ENCODE measurements around the gene ESAM. TPM values are rescaled to one million over a fixed set of nuclear protein-coding genes. Genes with fewer than 3 reads are reported as not detected.

The ESAM gene
- total and polyA plus RNA-seq, 4 donors: 4.0 to 15.6 (median 9.9) TPM

- H3K27ac ChIP-seq (ENCODE audit: low read depth in 1 of 2, low read length in 2 of 2): peak overlapping the region in 1 of 2 donors; percentile 24
- peak overlapping the region in 2 of 3 donors; percentile 3 to 57 for H3K4me3 ChIP-seq (ENCODE audit: low read depth in 1 of 3, low read length in 3 of 3)
- H3K9me3 ChIP-seq (ENCODE audit: control insufficient read depth in 4 of 4, low read length in 3 of 4): no peaks in the 10 kb centered on the region
- H3K9ac ChIP-seq (ENCODE audit: low read depth in 1 of 2, low read length in 2 of 2): no peak overlapping the region
- 4% methylated on average over 37 of the region's 37 CpGs for WGBS
- TF ChIP-seq EGR1 (IDR thresholded peaks at IDR 0.05; ENCODE audit: low read depth in 2 of 2) (no peak), CTCF (IDR thresholded peaks at IDR 0.05; ENCODE audit: low read depth, low read length, missing input control) (peak; percentile 30), MAX (IDR thresholded peaks at IDR 0.05) (no peak), RAD21 (IDR thresholded peaks at IDR 0.05) (peak in 1 of 2 donors; percentile 22), HNF4G (IDR thresholded peaks at IDR 0.05) (no peak), GABPA (IDR thresholded peaks at IDR 0.05 in 1 of 2, conservative IDR thresholded peaks at IDR 0.05 in 1 of 2) (no peak)
- H3K27me3 ChIP-seq (ENCODE audit: control insufficient read depth in 4 of 4, insufficient read depth in 4 of 4, low read length in 3 of 4): peaks cover 0 to 5% (median under 1%) of the 10 kb centered on the region in 4 donors
- H3K36me3 ChIP-seq (ENCODE audit: control insufficient read depth in 4 of 4, insufficient read depth in 3 of 4, low read depth in 1 of 4, low read length in 3 of 4): no peaks in the 10 kb centered on the region
- no peak for DNase-seq (ENCODE audit: low spot score)
- H3K4me1 ChIP-seq (ENCODE audit: control insufficient read depth in 4 of 4, insufficient read depth in 4 of 4, low read length in 3 of 4): peaks cover 4 to 12% (median 9%) of the 10 kb centered on the region in 4 donors
Measured at GRCh38 chr11:124740277-124740882, 21.7 kb downstream of the ESAM start.

GRCh38 chr11:124739479-124740276 is 22.4 kb downstream of the ESAM start, which contains the start of gene NRGN:
NRGN (plus strand) TSS chr11:124739942; CDS start chr11:124740085, 143 bp downstream.
- Histone ChIP-seq H3K27ac (ENCODE audit: low read depth in 1 of 2, low read length in 2 of 2) (peak within 1 kb of the TSS in 1 of 2 donors; percentile 24), H3K36me3 (ENCODE audit: control insufficient read depth in 4 of 4, insufficient read depth in 3 of 4, low read depth in 1 of 4, low read length in 3 of 4) (no peaks in the 10 kb centered on the region), H3K9me3 (ENCODE audit: control insufficient read depth in 4 of 4, low read length in 3 of 4) (no peaks in the 10 kb centered on the region), H3K4me1 (ENCODE audit: control insufficient read depth in 4 of 4, insufficient read depth in 4 of 4, low read length in 3 of 4) (peaks cover 4 to 12% (median 9%) of the 10 kb centered on the region in 4 donors), H3K4me3 (ENCODE audit: low read depth in 1 of 3, low read length in 3 of 3) (peak within 1 kb of the TSS in 2 of 3 donors; percentile 3 to 57), H3K9ac (ENCODE audit: low read depth in 1 of 2, low read length in 2 of 2) (no peak within 1 kb of the TSS), H3K27me3 (ENCODE audit: control insufficient read depth in 4 of 4, insufficient read depth in 4 of 4, low read length in 3 of 4) (peaks cover 0 to 5% (median 0%) of the 10 kb centered on the region in 4 donors)
- WGBS: 2% methylated on average over 59 of the region's 59 CpGs
- TF ChIP-seq NR2F2 (IDR thresholded peaks at IDR 0.05) (no peak), JUND (IDR thresholded peaks at IDR 0.05) (no peak), GABPA (IDR thresholded peaks at IDR 0.05 in 1 of 2, conservative IDR thresholded peaks at IDR 0.05 in 1 of 2) (no peak), ATF3 (IDR thresholded peaks at IDR 0.05) (no peak), HNF4A (conservative IDR thresholded peaks at IDR 0.05) (no peak), CTCF (IDR thresholded peaks at IDR 0.05; ENCODE audit: low read depth, low read length, missing input control) (no peak), RAD21 (IDR thresholded peaks at IDR 0.05) (no peak)
- peak; percentile 85 for DNase-seq (ENCODE audit: low spot score)

Data from liver (tissue), 9 donors.